GM12872 (cell line): Measurements from ENCODE around the gene XIST.

Source experiments
- TF ChIP-seq, protein P1 (sequence below): IDR thresholded peaks from 3 replicates; pipeline ENCODE4 v1.5.1; 2011; ENCODE audit warnings: low read depth, mild to moderate bottlenecking, low read length, moderate library complexity; ENCODE audit not compliant: insufficient read depth

Gene XIST

DNA sequence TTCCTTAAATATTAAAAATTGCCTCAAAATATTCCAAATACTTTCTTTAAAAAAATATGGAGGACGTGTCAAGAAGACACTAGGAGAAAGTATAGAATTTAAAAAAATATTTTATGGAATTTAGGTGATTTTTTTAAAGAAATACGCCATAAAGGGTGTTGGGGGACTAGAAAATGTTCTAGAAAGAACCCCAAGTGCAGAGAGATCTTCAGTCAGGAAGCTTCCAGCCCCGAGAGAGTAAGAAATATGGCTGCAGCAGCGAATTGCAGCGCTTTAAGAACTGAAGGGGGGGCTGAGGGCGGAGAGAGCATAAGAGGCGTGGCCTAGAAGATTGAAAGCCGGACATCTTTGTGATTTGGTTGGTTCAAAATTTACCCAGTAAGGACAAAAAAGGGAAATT lies at the start of gene XIST:
XIST (minus strand) TSS at position 248 of the 400 bp plus-strand sequence.
- TF ChIP-seq, protein P1, sequence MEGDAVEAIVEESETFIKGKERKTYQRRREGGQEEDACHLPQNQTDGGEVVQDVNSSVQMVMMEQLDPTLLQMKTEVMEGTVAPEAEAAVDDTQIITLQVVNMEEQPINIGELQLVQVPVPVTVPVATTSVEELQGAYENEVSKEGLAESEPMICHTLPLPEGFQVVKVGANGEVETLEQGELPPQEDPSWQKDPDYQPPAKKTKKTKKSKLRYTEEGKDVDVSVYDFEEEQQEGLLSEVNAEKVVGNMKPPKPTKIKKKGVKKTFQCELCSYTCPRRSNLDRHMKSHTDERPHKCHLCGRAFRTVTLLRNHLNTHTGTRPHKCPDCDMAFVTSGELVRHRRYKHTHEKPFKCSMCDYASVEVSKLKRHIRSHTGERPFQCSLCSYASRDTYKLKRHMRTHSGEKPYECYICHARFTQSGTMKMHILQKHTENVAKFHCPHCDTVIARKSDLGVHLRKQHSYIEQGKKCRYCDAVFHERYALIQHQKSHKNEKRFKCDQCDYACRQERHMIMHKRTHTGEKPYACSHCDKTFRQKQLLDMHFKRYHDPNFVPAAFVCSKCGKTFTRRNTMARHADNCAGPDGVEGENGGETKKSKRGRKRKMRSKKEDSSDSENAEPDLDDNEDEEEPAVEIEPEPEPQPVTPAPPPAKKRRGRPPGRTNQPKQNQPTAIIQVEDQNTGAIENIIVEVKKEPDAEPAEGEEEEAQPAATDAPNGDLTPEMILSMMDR: no peak

DNA sequence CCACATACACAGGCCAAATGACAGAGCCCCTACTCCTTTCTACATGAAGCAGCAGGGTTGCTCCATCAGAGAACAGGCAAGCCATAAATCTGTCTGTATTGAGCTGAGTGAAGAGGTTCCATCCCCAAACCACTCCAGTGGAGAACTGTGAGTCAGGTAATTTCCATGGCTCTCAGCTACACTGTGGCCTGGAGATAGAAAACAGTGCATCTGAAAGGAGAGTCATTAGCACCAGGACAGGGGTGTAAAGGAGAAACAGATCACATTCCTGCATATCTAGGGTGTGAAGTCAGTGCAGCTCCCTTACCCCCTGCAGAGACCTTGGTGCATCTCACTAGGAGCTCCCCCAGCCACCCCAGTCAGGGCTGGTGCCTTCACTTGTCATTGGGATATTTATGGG lies 25.2 kb upstream of the XIST start:
- TF ChIP-seq, protein P1: no peak

DNA sequence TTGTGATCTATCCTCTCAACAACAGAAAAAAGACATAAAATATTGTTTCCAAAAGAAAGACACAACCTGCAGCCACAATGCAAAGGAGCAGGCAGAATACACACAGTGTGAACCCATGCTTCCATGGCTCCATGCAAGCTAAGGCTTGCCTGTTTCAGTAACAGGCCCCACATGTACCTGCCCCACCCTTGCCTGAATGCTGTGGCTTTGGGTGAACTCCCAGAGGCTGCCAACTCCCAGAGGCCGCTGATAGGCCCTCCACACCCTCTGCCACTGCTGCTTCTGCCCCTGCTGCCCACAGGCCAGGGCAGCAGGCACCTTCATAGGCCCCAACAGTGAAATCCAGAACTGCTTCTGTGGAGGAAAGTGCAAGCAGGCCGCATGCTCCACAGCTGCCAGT lies 24.4 kb upstream of the XIST start:
- TF ChIP-seq, protein P1: no peak

DNA sequence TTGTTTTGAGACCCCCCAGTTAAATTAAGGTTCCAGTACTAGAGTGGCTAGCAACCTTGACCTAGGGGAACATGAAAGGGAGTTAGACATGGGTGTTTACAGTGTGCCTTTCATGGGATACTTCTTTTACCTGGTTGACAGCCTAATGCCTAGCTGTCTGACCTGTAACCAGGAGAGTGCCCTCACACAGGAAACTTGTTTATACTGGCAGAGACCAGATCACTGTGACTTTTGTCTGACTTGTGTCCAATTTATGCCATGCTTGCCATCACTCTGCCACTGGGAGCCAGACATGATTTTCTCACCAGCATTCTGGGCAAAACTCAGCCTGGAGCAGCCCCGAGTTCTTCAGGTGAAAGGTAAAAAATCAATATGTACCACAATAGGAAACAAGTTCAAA lies 16.4 kb upstream of the XIST start:
- TF ChIP-seq, protein P1: no peak

DNA sequence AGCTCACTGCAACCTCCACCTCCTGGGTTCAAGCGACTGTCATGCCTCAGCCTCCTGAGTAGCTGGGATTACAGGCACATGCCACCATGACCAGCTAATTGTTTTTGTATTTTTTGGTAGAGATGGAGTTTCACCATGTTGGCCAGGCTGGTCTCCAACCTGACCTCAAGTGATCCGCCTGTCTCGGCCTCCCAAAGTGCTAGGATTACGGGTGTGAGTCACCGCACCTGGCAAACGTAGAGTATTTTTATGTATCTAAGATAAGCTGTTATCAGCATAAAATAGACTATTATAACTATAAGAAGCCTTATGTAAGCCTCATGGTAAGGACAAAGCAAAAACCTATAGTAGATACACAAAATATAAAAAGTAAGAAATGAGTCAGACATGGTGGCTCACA lies 14.6 kb upstream of the XIST start:
- TF ChIP-seq, protein P1: no peak

DNA sequence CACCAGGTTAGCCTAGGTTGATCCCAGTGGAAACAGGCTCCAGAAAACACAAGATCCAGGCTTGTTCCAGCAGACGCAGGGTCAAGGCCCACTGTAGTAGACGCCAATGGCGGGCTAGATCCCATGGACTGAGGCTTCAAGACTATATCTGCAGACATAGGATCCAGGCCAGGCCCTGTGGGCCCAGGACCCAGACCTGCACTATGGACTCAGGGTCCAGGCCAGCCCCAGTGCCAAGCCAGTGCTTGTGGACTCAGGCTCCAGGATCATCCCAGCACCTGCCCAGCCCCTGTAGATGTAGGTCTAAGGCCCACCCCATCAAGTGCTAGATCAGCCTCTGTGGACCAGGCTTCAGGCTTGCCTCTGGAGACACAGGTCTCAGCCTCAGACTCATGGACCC lies 11.3 kb upstream of the XIST start:
- TF ChIP-seq, protein P1: no peak

DNA sequence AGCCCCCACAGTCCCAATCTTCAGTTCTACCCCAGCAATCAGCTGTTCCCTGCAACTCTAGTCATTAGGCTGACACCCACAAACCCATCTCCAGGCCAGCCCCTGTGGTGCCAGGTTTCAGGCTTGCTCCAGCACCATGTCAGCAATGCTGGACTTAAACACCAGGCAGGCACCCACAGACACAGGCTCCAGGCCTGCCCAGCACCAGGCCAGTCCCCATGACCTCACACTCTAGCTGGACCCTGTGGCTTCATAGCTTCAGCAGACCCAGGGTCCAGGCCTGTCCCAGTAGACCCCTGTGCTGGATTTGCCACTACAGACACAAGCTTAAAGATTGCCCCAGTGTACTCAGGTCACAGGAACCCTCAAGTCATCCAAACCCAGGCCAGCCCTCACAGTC lies 10.8 kb upstream of the XIST start:
- TF ChIP-seq, protein P1: no peak

DNA sequence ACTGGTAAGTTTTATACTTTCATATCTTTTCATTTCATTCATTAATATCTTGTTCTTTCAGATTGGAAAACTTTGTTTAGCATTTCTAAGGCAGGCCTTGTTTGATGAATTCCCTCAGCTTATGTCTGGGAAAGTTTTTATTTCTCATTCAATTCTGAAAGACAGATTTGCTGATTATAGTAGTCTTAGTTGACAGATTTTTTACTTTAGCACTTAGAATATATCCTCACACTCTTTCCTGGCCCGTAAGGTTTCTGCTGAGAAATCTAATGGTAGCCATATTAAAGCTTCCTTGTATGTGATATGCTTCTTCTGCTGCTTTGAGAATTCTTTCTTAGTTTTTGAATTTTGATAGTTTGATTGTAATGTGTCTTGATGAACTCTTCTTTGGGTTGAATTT lies 7.1 kb upstream of the XIST start:
- TF ChIP-seq, protein P1: no peak
